Liver (tissue), 9 donors: ENCODE results near the gene EPSTI1. TPM values are rescaled to one million over a fixed set of nuclear protein-coding genes. Genes with fewer than 3 reads are reported as not detected.

Source experiments
- DNase-seq: peaks from one replicate; pipeline ENCODE4 v3.0.0-alpha.2; 2017; ENCODE audit warnings: low spot score
- H3K27ac ChIP-seq, 2 donors: one replicate each; pipeline ENCODE4 v1.7.0; 2013; ENCODE audit warnings: inconsistent platforms in 2 of 2, low read length in 2 of 2, control low read depth in 1 of 2, low read depth in 1 of 2, mild to moderate bottlenecking in 1 of 2
- H3K27me3 ChIP-seq, 4 donors: one replicate each; pipeline versions ENCODE4 v1.6.1 to v1.7.0; 2013; ENCODE audit warnings: low read length in 3 of 4, inconsistent platforms in 1 of 4, mild to moderate bottlenecking in 1 of 4, moderate library complexity in 1 of 4; ENCODE audit not compliant: control insufficient read depth in 4 of 4, insufficient read depth in 4 of 4
- H3K36me3 ChIP-seq, 4 donors: one replicate each; pipeline versions ENCODE4 v1.6.1 to v1.7.0; 2013; ENCODE audit warnings: low read length in 3 of 4, mild to moderate bottlenecking in 3 of 4, low read depth in 1 of 4, moderate library complexity in 1 of 4; ENCODE audit not compliant: control insufficient read depth in 4 of 4, insufficient read depth in 3 of 4
- H3K4me1 ChIP-seq, 4 donors: one replicate each; pipeline versions ENCODE4 v1.6.1 to v1.7.0; 2013; ENCODE audit warnings: low read length in 3 of 4, mild to moderate bottlenecking in 3 of 4, moderate library complexity in 1 of 4; ENCODE audit not compliant: control insufficient read depth in 4 of 4, insufficient read depth in 4 of 4
- H3K4me3 ChIP-seq, 3 donors: one replicate each; pipeline versions ENCODE4 v1.6.1 to v1.7.0; 2013; ENCODE audit warnings: low read length in 3 of 3, control low read depth in 1 of 3, low read depth in 1 of 3, mild to moderate bottlenecking in 1 of 3
- H3K9ac ChIP-seq, 2 donors: one replicate each; pipeline ENCODE4 v1.7.0; 2013; ENCODE audit warnings: low read length in 2 of 2, mild to moderate bottlenecking in 2 of 2, moderate library complexity in 2 of 2, control low read depth in 1 of 2, low read depth in 1 of 2
- H3K9me3 ChIP-seq, 4 donors: one replicate each; pipeline versions ENCODE4 v1.6.1 to v1.7.0; 2013; ENCODE audit warnings: low read length in 3 of 4; ENCODE audit not compliant: control insufficient read depth in 4 of 4
- ATF3 ChIP-seq: IDR thresholded peaks from 2 replicates; pipeline ENCODE4 v1.6.1; 2016; ENCODE audit warnings: antibody characterized with exemption
- CTCF ChIP-seq: fragments of 150-350 bp; IDR thresholded peaks from 2 replicates; pipeline ENCODE4 v1.5.1; 2017; ENCODE audit warnings: improper control_type of control experiment, low read depth, low read length; ENCODE audit not compliant: missing input control
- EGR1 ChIP-seq, 2 donors: IDR thresholded peaks; 2 replicates each; pipeline ENCODE4 v1.6.1; 2016 to 2018; ENCODE audit warnings: antibody characterized with exemption in 2 of 2, low read depth in 2 of 2
- FOXA1 ChIP-seq: IDR thresholded peaks from 2 replicates; pipeline ENCODE4 v1.6.1; 2016; ENCODE audit warnings: antibody characterized with exemption
- FOXA2 ChIP-seq: IDR thresholded peaks from 2 replicates; pipeline ENCODE4 v1.6.1; 2016; ENCODE audit warnings: antibody characterized with exemption
- GABPA ChIP-seq, 2 donors: IDR thresholded peaks in 1 of 2; conservative IDR thresholded peaks in 1 of 2; 2 replicates each; pipeline ENCODE4 v1.6.1; 2016; ENCODE audit warnings: antibody characterized with exemption in 2 of 2, mild to moderate bottlenecking in 1 of 2, moderate library complexity in 1 of 2
- HNF4A ChIP-seq, 2 donors: conservative IDR thresholded peaks; 2 replicates each; pipeline ENCODE4 v1.6.1; 2016; ENCODE audit warnings: antibody characterized with exemption in 2 of 2, mild to moderate bottlenecking in 2 of 2
- HNF4G ChIP-seq: IDR thresholded peaks from 2 replicates; pipeline ENCODE4 v1.6.1; 2016; ENCODE audit warnings: antibody characterized with exemption
- JUND ChIP-seq, 2 donors: IDR thresholded peaks; 2 replicates each; pipeline ENCODE4 v1.6.1; 2016; ENCODE audit warnings: antibody characterized with exemption in 2 of 2
- NR2F2 ChIP-seq: IDR thresholded peaks from 2 replicates; pipeline ENCODE4 v1.6.1; 2016; ENCODE audit warnings: antibody characterized with exemption
- RAD21 ChIP-seq, 2 donors: IDR thresholded peaks; 2 replicates each; pipeline ENCODE4 v1.6.1; 2016; ENCODE audit warnings: antibody characterized with exemption in 2 of 2, mild to moderate bottlenecking in 2 of 2
- REST ChIP-seq: IDR thresholded peaks from 2 replicates; pipeline ENCODE4 v1.6.1; 2016; ENCODE audit warnings: antibody characterized with exemption, mild to moderate bottlenecking
- RXRA ChIP-seq, 2 donors: IDR thresholded peaks; 2 replicates each; pipeline ENCODE4 v1.6.1; 2017 to 2018; ENCODE audit warnings: antibody characterized with exemption in 2 of 2, mild to moderate bottlenecking in 1 of 2
- SP1 ChIP-seq: IDR thresholded peaks from 2 replicates; pipeline ENCODE4 v1.6.1; 2018; ENCODE audit warnings: antibody characterized with exemption, mild to moderate bottlenecking
- TAF1 ChIP-seq: conservative IDR thresholded peaks from 2 replicates; pipeline ENCODE4 v1.6.1; 2016; ENCODE audit warnings: antibody characterized with exemption, mild to moderate bottlenecking
- WGBS: extraction: QIAGEN DNeasy Blood & Tissue Kit; methylation state at CpG from one replicate; pipeline ENCODE4 v1.1.7; 2013; 5-methylcytosine and 5-hydroxymethylcytosine counted together
- polyA plus RNA-seq, 2 donors: library from polyadenylated mRNA; stranded (reverse) in 1 of 2; unstranded in 1 of 2; fragments of 200-250 nt in 1 of 2; fragments of >200 nt in 1 of 2; fragmentation: Nextera tagmentation in 1 of 2; extraction: Ambion mirVana in 1 of 2; gene quantifications; one replicate each; pipeline versions ENCODE4 v1.2.1 to v1.2.3, GENCODE V29; 2013 to 2015
- total RNA-seq, 2 donors: library from RNA; depleted of rRNA; stranded (reverse); fragments of >200 nt; gene quantifications; one replicate each; pipeline ENCODE4 v1.2.3, GENCODE V29; 2014
- donor health status: healthy.
- donor health status: healthy.
- donor health status: healthy.
- donor health status: healthy.
- donor health status: healthy.

EPSTI1 gene
- total and polyA plus RNA-seq, 4 donors = 2.1 to 20.3 (median 4.2) TPM

GRCh38 chr13:42924344-42924743 is 67.7 kb downstream of the EPSTI1 start:
- TF ChIP-seq HNF4A (conservative IDR thresholded peaks at IDR 0.05) (no peak), CTCF (no peak), FOXA2 (no peak), SP1 (no peak), ATF3 (no peak)
- Histone ChIP-seq H3K9me3 (no peaks in the 10 kb centered on the region), H3K9ac (no peak overlapping the region), H3K27me3 (no peaks in the 10 kb centered on the region), H3K36me3 (peaks cover 0 to 9% (median 1%) of the 10 kb centered on the region in 4 donors), H3K27ac (no peak overlapping the region), H3K4me1 (no peaks in the 10 kb centered on the region), H3K4me3 (no peak overlapping the region)
- no peak for DNase-seq
- WGBS = 53% methylated on average over 5 of the region's 5 CpGs

- no peak for TF ChIP-seq HNF4G
- no peak for TF ChIP-seq FOXA1
- TF ChIP-seq HNF4A (conservative IDR thresholded peaks at IDR 0.05) = no peak
- TF ChIP-seq TAF1 = no peak
- TF ChIP-seq FOXA2 = no peak
- TF ChIP-seq GABPA (IDR thresholded peaks at IDR 0.05 in 1 of 2, conservative IDR thresholded peaks at IDR 0.05 in 1 of 2) = no peak
- no peak for TF ChIP-seq RAD21 (IDR thresholded peaks at IDR 0.05)
- no peak for TF ChIP-seq NR2F2
- TF ChIP-seq JUND (IDR thresholded peaks at IDR 0.05) = no peak
- TF ChIP-seq SP1 = no peak
- no peak for TF ChIP-seq CTCF
- TF ChIP-seq EGR1 (IDR thresholded peaks at IDR 0.05; ENCODE audit: low read depth in 2 of 2) = no peak
- TF ChIP-seq RXRA (IDR thresholded peaks at IDR 0.05) = no peak
- TF ChIP-seq ATF3 = no peak
- Histone ChIP-seq H3K27me3 (no peaks in the 10 kb centered on the region), H3K9me3 (no peaks in the 10 kb centered on the region), H3K4me1 (no peaks in the 10 kb centered on the region), H3K27ac (no peak overlapping the region), H3K36me3 (peaks cover 0 to 3% (median 2%) of the 10 kb centered on the region in 4 donors), H3K9ac (no peak overlapping the region), H3K4me3 (no peak overlapping the region)
- WGBS = 95% methylated on average over 4 of the region's 4 CpGs
- DNase-seq = no peak
Measured at GRCh38 chr13:42907745-42908144, 84.3 kb downstream of the EPSTI1 start.

- WGBS = 95% methylated on average over 4 of the region's 4 CpGs
- Histone ChIP-seq H3K9ac (no peak overlapping the region), H3K4me3 (no peak overlapping the region), H3K36me3 (peaks cover 0 to 3% (median 2%) of the 10 kb centered on the region in 4 donors), H3K27me3 (no peaks in the 10 kb centered on the region), H3K9me3 (no peaks in the 10 kb centered on the region), H3K27ac (no peak overlapping the region), H3K4me1 (no peaks in the 10 kb centered on the region)
- TF ChIP-seq TAF1 (no peak), REST (no peak), RAD21 (IDR thresholded peaks at IDR 0.05) (no peak), RXRA (IDR thresholded peaks at IDR 0.05) (no peak), CTCF (no peak), NR2F2 (no peak), SP1 (no peak)
- no peak for DNase-seq
Measured at GRCh38 chr13:42906257-42906656, 85.8 kb downstream of the EPSTI1 start.
